LNCAP (cell line): ENCODE results near the gene CLHC1.

Experiments
- TF ChIP-seq, protein P1 (sequence below): fragments of 450-650 bp; IDR thresholded peaks from 2 replicates; pipeline ENCODE4 v1.5.1; 2017; ENCODE audit warnings: mild to moderate bottlenecking

The CLHC1 gene

DNA sequence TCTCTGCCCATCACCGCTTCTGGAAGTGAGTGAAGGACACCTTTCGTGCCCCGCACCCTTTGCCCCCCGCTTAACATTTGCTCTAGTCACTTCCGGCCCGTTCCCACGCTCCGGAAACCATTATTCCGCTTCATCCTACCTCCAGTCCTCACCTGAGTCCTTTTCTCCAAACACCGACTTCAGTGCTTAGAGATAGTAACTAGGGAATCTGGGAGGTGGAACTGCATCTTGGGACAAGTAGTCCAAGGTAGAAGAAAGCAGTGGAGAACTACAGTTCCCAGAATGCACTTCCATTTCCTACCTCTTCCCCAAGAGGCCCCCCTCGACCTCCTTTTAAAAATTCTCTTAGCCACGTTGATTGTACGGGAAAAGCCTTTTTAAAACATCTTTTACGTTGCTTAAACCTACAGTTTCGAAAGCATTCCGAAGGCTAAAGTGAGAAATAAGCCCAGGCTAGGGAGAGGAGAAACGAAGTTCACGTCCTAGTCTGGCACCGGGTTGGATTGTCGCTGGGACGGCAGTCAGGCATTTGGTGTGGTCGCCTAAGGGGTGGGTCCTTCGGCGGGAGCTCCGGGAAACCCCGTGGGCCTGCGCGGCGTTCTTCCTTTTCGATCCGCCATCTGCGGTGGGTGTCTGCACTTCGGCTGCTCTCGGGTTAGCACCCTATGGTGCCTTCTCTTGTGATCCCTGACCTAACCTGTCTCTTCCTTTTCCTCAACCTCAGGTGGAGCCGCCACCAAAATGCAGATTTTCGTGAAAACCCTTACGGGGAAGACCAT, at the start of gene CLHC1, which contains the start of gene RPS27A:
Gene CLHC1, minus strand, starts transcription at position 210 of the 779 bp plus-strand sequence. CDS start 9,882 bp downstream, outside the sequence.
Gene RPS27A, plus strand, starts transcription at position 605 of the 779 bp plus-strand sequence. Its CDS starts 137 bp downstream, at position 742.
- TF ChIP-seq, protein P1, sequence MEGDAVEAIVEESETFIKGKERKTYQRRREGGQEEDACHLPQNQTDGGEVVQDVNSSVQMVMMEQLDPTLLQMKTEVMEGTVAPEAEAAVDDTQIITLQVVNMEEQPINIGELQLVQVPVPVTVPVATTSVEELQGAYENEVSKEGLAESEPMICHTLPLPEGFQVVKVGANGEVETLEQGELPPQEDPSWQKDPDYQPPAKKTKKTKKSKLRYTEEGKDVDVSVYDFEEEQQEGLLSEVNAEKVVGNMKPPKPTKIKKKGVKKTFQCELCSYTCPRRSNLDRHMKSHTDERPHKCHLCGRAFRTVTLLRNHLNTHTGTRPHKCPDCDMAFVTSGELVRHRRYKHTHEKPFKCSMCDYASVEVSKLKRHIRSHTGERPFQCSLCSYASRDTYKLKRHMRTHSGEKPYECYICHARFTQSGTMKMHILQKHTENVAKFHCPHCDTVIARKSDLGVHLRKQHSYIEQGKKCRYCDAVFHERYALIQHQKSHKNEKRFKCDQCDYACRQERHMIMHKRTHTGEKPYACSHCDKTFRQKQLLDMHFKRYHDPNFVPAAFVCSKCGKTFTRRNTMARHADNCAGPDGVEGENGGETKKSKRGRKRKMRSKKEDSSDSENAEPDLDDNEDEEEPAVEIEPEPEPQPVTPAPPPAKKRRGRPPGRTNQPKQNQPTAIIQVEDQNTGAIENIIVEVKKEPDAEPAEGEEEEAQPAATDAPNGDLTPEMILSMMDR: no peak

DNA sequence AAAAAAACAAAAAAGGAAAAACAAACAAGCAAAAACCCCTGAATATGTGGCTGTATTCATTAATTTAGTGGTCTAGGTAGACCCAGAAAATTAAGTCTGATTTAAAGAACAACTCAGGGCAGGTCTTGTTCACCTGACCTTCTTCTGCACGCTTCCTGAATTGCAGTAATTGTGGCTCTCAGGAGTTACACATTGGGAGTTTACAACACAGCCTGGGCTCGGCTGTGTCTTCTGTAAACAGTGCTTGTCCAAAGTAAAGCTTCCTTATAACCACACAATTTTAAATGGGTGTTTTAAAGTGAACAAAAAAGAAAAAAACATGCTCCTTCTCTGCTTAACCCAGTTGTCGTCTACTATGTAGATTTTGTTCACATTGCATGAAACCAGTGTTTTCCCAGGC, 45.2 kb upstream of the CLHC1 start:
- TF ChIP-seq, protein P1: no peak

DNA sequence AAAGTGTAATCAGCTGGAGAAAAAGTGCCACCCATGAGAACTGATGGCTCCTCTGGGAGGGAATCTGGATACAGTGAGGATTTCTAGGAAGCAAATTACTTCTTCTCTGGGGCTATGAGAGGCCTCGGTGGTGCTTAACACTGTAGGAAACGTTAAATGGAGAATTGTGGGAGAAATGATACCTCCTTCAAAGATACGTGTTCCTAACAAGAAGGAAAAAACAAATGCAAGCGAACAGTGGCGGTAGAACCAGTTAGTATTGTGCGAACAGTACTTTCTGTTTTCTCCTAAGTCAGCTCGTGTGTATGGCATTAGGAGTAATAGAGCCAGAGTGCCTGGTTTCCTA, 37.5 kb upstream of the CLHC1 start:
- TF ChIP-seq, protein P1: no peak

DNA sequence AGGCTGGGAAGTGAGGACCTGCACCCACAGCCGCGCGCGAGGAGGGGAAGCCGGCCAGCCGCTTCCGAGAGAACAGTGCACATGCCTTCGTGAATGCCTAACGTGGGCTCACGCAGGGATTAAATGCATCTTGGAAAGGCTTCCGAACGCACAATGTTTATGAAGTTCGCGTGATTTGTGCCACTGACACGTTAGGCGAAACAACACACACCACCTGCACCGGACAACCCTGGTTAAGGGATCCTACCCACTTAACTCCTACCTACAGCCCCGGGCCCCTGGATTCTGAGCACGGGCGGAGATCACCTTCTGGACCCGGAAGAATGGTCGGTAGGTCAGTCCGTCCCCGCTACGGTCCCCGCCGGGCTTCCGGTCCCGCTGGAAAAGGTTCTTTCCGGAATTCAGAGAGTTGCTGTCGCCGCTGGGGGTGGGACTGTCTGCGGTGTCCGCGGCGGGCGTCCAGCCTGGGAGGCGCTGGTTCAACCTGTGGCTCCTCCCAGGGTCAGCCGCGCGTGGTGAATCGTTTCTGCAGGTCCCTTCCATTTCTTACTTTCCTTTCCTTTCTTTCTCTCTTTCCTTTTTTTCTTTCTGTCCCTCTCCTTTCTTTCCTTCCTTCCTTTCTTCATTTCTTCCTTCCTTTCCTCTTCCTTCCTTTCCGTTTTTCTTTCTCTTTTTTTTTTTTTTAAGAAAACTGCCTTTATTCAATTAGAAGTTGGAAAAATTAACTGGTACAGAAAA, 37.0 kb upstream of the CLHC1 start, which contains the start of gene MTIF2:
Gene MTIF2, minus strand, starts transcription at position 325 of the 738 bp plus-strand sequence. CDS start 5,373 bp downstream, outside the sequence.
- TF ChIP-seq, protein P1: no peak

DNA sequence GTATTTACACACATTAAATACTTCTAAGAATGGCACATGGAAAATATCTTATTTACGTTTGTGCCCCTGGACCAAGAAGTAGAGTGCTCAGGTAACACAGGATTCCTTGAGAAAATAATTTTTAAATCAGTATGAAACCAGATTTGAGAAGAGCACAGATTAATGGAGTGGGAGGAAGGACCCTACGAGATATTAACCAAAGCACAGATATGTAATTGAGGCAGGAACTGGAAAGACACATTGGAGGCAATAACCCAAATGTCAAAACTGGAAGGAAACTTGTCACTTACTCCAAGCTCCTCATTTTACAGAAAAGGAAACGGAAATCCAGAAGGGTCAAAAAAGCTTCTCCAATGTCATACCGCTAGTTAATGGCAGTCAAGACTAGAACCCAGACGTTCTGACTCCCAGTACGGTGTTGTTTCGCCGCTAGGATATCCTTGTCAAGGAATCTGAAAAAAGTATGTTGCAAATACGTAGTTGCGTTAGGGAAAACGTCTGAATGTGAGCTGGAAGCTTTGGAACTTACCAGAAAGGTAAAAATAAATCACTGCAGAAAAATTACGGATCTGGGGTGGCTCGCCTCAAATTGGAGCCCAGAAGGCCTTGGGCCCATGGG, 36.3 kb upstream of the CLHC1 start:
- TF ChIP-seq, protein P1: no peak

DNA sequence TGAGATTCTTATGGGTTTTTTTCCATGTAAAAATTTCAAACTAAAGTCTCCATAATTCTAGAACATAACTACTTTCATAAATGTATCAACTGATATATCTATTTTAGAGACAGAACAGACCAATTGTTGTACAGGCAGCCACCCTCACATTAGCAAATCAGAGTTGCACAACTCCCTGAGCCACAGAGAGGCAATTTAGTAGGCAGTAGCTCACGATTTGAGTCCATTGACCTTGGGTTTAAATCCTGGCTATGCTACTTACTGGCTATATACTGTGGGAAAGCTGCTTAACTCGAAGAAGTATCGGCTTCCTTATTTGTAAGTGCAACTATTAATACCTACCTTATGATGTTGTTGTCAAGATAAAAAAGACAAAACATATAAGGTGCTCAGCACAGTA, 20.7 kb upstream of the CLHC1 start:
- TF ChIP-seq, protein P1: no peak

DNA sequence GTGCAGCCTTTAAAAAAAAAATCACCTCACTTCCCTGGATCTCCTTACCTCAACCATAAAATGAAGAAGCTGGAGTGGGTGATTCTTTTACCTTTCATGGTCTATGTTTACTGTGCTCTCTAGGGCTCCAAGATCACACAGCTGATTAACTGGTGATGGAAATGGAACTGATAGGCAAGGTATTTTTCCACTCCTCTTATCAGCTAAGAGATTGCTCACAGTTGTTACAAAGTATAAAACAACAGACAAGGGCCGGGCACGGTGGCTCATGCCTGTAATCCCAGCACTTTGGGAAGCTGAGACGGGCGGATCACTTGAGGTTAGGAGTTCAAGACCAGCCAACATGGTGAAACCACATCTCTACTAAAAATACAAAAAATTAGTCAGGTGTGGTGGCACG, 14.9 kb upstream of the CLHC1 start:
- TF ChIP-seq, protein P1: no peak
